Glomerular endothelial cell (primary cell): ENCODE data around the gene SYNGR4. TPM values are rescaled to one million over a fixed set of nuclear protein-coding genes. Genes with fewer than 3 reads are reported as not detected.

ENCODE experiments used
- DNase-seq: peaks from one replicate; pipeline ENCODE4 v3.0.0-alpha.2; 2011; ENCODE audit warnings: low read depth, low spot score; ENCODE audit errors: extremely low read depth
- total RNA-seq: library from RNA; depleted of rRNA; stranded (reverse); fragments of >200 nt; gene quantifications from 2 replicates; pipeline ENCODE4 v1.2.3, GENCODE V29; 2015

Gene SYNGR4
- total RNA-seq, 1 donor from 2014 or later: not detected

DNA sequence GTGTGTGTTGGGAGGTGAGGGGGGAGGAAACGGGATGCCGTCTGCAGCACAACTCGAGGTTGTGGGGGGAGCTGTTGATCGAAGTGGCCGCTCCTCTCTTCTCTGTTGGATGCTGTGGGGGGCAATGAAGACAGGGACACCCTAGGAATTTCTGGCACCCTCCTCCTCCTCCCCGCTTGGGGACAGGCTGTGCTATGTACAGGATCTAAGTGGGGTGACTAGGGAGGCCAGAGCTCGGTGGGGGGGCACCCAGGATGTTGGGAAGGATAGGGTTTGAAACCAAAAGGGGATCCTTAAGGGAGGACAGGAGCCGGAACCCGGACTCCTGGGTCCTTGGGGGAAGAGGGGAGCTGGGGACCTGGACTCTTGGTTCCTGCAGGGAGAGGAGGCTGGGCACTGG, 31.3 kb downstream of the SYNGR4 start:
- no peak for DNase-seq

- DNase-seq: no peak
Measured at GRCh38 chr19:48396016-48396823, 32.1 kb downstream of the SYNGR4 start.

GRCh38 chr19:48396824-48397176, 32.6 kb downstream of the SYNGR4 start:
- no peak for DNase-seq

- DNase-seq: no peak
Measured at GRCh38 chr19:48397263-48398101, 33.3 kb downstream of the SYNGR4 start.

DNA sequence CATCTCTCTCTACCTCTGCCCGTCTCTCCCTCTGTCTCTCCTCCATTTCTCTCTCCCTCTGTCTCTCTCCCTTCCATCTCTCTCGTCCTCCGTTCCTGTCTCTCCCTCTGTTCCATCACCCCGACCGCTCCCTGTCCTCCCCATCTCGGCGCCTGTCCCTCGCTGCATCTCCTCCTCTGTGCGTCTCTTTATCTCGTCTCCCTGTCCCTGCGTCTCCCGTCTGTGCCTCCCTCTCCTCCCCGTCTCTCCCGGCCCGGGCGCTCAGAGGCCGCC, 33.9 kb downstream of the SYNGR4 start:
- DNase-seq: no peak

DNA sequence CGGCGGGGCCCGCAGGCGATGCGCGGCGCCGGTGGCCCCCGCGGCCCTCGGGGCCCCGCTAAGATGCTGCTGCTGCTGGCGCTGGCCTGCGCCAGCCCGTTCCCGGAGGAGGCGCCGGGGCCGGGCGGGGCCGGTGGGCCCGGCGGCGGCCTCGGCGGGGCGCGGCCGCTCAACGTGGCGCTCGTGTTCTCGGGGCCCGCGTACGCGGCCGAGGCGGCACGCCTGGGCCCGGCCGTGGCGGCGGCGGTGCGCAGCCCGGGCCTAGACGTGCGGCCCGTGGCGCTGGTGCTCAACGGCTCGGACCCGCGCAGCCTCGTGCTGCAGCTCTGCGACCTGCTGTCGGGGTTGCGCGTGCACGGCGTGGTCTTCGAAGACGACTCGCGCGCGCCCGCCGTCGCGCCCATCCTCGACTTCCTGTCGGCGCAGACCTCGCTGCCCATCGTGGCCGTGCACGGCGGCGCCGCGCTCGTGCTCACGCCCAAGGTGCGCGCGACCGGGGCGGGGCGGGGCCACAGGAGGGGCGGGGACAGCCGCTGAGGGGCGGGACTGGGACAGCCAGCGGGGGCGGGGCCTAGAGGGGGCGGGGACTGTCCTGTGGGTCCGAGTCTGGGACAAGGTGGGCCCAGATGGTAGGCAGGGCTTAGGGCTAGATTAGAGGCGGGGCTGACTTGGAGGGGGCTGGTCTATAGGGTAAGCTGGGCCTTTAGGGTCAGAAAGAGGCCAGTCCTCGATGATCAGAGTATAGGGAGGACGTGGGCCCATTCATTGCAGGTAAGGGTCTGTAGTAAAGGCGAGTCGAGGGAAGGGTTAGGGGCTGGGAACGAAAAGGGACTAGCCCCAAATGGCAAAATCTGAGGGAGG, 34.4 kb downstream of the SYNGR4 start:
- no peak for DNase-seq

DNA sequence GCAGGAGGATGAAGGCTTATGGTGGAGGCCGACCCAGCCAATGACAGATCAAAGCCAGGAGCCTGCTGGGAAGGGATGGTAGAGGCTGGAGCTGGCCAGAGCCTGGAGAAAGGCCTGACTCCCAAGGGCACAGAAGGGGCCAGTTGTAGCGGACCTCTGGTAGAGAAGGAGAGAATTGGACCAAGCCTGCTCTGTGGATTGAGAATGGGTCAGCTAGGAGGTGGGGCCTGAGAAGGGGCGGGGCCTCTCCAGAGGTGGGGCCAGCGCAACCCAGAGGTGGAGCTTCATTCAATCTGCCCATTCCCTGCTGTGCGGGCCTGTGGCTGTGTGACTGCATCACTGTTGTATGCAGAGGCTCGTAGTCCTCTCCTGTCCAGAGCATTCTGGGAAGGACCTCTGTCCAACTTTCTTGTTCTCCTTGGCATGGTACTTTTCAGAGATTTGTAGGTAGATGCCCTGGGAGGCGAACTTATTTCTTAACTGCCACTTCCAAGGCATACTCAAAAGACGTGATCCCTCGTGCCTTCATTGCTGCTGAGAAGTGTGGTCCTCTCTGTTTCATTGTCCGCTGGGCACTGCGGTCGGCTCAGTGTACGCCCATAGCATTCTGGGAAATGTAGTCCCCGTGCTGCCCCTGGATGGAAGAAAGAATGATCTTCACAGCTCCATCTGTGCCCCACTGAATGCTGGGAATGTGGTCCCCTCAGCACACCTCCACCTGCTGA, 36.0 kb downstream of the SYNGR4 start:
- no peak for DNase-seq

- no peak for DNase-seq
Measured at GRCh38 chr19:48401287-48401686, 37.1 kb downstream of the SYNGR4 start.

DNA sequence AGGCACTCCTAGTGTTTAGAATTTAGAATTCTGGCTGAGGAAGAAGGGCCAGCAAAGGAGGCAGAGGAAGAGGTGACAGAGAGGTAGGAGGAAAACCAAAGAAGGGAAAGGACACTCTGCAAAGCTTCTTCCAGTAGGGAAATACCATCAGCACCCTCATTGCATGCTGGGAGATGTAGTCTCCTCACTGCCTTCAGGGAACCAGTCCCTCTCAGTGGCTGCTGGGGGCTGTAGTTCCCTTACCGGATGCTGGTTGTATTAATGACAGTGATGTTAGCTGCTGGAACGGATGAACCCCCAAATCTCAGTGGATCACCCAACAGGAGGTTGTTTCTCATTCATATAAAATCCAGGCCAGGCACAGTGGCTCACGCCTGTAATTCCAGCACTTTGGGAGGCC, 39.4 kb downstream of the SYNGR4 start:
- DNase-seq: no peak

DNA sequence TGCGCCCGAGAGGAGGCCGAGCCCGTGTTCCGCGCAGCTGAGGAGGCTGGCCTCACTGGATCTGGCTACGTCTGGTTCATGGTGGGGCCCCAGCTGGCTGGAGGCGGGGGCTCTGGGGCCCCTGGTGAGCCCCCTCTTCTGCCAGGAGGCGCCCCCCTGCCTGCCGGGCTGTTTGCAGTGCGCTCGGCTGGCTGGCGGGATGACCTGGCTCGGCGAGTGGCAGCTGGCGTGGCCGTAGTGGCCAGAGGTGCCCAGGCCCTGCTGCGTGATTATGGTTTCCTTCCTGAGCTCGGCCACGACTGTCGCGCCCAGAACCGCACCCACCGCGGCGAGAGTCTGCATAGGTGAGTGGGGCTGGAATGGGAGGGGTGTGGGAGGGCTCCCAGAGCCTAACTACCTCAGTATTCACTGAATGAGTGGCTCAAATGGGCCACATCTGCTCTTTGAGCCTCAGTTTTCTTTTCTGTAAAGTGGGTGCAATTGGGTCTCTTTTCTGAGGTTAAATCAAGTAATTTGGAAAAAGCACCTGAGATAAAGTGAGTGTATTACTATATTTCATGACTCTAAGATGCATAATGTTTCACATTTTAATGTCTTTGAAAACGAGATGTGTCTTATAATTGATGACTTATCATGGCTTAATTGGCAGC, 41.0 kb downstream of the SYNGR4 start:
- DNase-seq: no peak

DNA sequence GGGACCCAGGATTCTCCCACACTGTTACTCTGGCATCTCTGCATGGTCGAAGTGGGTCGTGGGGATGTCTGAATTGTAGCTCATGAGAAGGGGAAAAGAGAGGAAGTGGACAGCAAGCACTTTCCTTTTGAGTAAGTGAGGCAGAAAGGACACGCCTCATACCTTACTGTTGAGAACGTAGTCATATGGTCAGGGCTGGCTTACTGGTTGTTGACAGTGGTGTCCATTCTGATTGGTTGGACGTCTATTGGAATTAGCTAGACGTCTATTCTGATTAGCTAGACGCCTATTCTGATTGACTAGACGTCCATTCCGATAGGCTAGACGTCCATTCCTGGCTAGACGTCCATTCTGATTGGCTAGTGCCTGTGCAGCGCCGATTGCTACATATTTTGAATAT, 41.7 kb downstream of the SYNGR4 start:
- no peak for DNase-seq

GRCh38 chr19:48413879-48414587, 49.9 kb downstream of the SYNGR4 start:
- no peak for DNase-seq

DNA sequence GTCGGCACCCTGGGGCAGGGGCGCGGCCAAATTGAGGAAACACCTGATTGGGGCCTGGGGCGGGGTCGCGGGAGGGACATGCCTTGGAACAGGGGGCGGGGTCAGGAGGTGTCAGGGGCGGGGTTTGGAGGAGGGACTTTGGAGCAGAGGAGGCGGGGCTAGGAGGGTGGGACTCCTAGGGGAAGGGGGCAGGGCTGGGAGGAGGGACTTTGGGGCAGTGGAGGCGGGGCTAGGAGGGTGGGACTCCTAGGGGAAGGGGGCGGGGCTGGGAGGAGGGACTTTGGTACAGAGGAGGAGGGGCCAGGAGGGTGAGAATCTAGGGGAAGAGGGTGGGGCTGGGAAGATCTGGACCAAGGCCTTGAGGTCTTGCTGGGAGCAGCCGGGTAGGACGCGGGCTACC, 51.2 kb downstream of the SYNGR4 start:
- no peak for DNase-seq

DNA sequence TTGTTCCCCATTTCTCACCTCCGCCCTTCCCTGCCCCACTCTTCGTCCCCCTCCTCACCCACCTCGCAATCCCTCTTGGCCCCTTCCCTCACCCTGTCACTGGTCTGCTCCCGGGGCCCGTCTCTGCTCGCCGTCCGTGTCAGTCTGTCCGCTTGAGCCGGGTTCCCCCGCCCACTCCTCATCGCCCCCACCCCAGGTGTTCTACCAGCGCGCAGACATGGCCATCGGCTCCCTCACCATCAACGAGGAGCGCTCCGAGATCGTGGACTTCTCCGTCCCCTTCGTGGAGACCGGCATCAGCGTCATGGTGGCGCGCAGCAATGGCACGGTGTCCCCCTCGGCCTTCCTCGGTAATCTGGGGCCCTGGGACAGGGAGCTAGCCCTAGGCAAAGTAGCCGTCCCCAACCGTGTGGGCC, 51.6 kb downstream of the SYNGR4 start:
- DNase-seq: no peak

DNA sequence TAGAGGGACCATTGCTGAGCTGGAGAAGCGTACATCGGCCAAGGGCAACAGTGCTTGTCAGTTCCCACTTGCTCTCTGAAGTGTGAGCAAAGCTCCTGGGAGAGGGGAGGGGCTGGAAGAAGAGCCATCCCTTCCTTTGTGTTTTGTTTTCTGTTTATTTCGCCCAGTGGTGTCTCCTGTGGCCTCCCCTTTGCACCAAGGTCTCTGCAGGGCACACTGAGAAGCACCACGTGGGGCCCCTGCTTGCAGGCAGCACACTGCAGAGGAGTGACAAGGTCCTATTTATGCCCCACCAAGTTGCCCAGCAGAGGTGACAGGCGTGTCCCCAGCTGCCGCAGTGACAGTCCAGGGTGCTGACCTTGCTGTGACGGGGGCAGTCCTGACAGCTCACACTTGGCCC, 53.3 kb downstream of the SYNGR4 start:
- DNase-seq: no peak

DNA sequence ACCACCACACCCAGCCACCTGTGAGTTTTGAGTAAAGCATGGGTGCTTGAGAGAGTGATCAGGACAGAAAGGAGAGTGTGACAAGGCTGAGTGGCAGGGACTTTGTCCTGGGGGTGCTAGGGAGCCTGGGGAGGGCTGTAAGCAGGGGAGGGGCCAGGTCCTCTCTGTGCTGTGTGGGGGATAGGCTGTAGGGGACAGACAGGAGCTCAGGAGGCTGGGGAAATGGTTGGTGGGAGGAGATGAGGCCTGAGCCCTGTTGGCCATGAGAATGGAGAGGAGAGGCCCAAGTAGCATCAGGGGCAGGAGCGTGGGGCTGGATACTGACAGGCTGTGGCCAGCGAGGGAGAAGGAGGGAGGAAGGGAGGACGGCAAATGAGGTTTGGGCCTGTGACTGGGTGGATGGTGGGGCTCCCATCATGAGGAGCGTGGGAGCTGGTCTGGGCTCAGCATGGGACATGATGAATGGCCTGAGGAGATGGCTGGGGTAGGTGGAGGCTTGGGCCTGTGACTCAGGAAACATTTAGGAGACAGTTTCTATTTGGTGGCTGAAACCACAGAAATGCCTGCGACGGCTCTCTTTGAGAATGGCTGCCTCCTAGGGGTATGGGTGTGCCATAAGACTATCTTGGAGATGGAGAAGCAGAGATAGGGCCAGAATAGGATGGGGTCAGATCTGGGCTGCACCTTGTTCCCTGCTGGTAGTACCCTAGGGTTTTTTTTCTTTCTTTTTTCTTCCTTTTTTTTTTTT, 54.3 kb downstream of the SYNGR4 start:
- DNase-seq: no peak

DNA sequence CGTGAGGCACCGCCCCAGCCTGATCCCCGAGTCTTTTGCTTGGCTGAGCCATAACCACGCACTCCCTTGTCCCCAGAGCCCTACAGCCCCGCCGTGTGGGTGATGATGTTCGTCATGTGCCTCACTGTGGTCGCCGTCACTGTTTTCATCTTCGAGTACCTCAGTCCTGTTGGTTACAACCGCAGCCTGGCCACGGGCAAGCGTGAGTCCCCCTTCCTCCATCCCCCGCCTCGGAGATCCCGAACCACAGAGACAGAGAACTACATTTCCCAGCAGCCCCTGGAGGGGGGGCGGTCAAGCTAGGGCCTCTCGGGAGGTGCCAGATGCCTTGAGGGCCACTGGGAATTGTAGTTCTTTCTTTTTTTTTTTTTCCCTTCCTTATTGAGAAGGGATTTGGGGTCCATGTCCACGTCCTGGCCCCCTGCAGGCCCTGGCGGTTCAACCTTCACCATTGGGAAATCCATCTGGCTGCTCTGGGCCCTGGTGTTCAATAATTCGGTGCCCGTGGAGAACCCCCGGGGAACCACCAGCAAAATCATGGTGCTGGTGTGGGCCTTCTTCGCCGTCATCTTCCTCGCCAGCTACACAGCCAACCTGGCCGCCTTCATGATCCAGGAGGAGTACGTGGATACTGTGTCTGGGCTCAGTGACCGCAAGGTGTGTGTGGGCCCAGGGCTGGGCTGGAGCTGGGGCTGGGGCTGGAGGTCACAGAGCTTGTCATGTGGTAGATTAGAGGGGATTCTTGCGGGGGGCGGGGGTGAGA, 55.2 kb downstream of the SYNGR4 start:
- DNase-seq: no peak

GRCh38 chr19:48421548-48421947, 57.4 kb downstream of the SYNGR4 start:
- no peak for DNase-seq
